CD14-positive monocyte (primary cell): Measurements from ENCODE around the gene KCNG2. TPM values are rescaled to one million over a fixed set of nuclear protein-coding genes. Genes with fewer than 3 reads are reported as not detected.

Experiments used
- DNase-seq, 3 donors: peaks; one replicate each; pipeline ENCODE4 v3.0.0-alpha.2; 2011 to 2022
- H2AFZ ChIP-seq: 2 replicates; pipeline ENCODE4 v1.6.0; 2012; ENCODE audit warnings: mild to moderate bottlenecking, low read depth, low read length, inconsistent platforms; ENCODE audit not compliant: insufficient read depth, poor library complexity, severe bottlenecking
- H3K27ac ChIP-seq, 2 donors: 1 replicate in 1 of 2; 2 replicates in 1 of 2; pipeline ENCODE4 v1.5.1; 2012 to 2013; ENCODE audit warnings: low read length in 2 of 2, control low read depth in 1 of 2, inconsistent platforms in 1 of 2, low read depth in 1 of 2, mild to moderate bottlenecking in 1 of 2
- H3K27me3 ChIP-seq, 2 donors: one replicate each; pipeline versions ENCODE4 v1.6.0 to v1.6.1; 2011 to 2013; ENCODE audit warnings: low read length in 2 of 2; ENCODE audit not compliant: control insufficient read depth in 2 of 2, insufficient read depth in 2 of 2
- H3K36me3 ChIP-seq, 2 donors: replicated peaks in 1 of 2; 1 replicate in 1 of 2; 2 replicates in 1 of 2; pipeline versions ENCODE4 v1.5.1 to v1.6.1; 2012 to 2013; ENCODE audit warnings: low read length in 2 of 2, control low read depth in 1 of 2, inconsistent platforms in 1 of 2, mild to moderate bottlenecking in 1 of 2; ENCODE audit not compliant: insufficient read depth in 2 of 2, control insufficient read depth in 1 of 2
- H3K4me1 ChIP-seq, 2 donors: 1 replicate in 1 of 2; 2 replicates in 1 of 2; pipeline versions ENCODE4 v1.5.1 to v1.6.1; 2012 to 2013; ENCODE audit warnings: low read length in 2 of 2, control low read depth in 1 of 2, inconsistent platforms in 1 of 2, mild to moderate bottlenecking in 1 of 2, moderate library complexity in 1 of 2; ENCODE audit not compliant: insufficient read depth in 2 of 2, control insufficient read depth in 1 of 2
- H3K4me2 ChIP-seq: replicated peaks from 2 replicates; pipeline ENCODE3; 2012; ENCODE audit warnings: low read length, moderate library complexity, mild to moderate bottlenecking; ENCODE audit not compliant: poor library complexity, severe bottlenecking; ENCODE audit errors: extremely low read depth
- H3K4me3 ChIP-seq, 3 experiments: fragments of 200-600 bp in 1 of 3; sonication (generic) in 1 of 3; replicated peaks in 1 of 3; 1 replicate in 2 of 3; 2 replicates in 1 of 3; pipeline ENCODE4 v1.5.1; 2011 to 2013; ENCODE audit warnings: low read length in 3 of 3, mild to moderate bottlenecking in 3 of 3, control low read depth in 2 of 3, low read depth in 2 of 3, inconsistent platforms in 1 of 3, moderate library complexity in 1 of 3
- H3K79me2 ChIP-seq: 2 replicates; pipeline ENCODE4 v1.6.0; 2012; ENCODE audit warnings: mild to moderate bottlenecking, control low read depth, inconsistent platforms, low read length, moderate library complexity; ENCODE audit not compliant: insufficient read depth
- H3K9ac ChIP-seq: 2 replicates; pipeline ENCODE4 v1.6.0; 2017; ENCODE audit warnings: low read length, mild to moderate bottlenecking; ENCODE audit not compliant: insufficient read depth, poor library complexity, severe bottlenecking
- H3K9me3 ChIP-seq, 2 donors: replicated peaks in 1 of 2; 1 replicate in 1 of 2; 2 replicates in 1 of 2; pipeline versions ENCODE4 v1.5.1 to v1.6.1; 2012 to 2013; ENCODE audit warnings: low read length in 2 of 2, control low read depth in 1 of 2; ENCODE audit not compliant: control insufficient read depth in 1 of 2, insufficient read depth in 1 of 2
- H4K20me1 ChIP-seq: 2 replicates; pipeline ENCODE4 v1.6.0; 2012; ENCODE audit warnings: mild to moderate bottlenecking, low read length, control low read depth, moderate library complexity; ENCODE audit not compliant: insufficient read depth
- H3K27ac Mint-ChIP-seq, 7 donors: one replicate each; pipeline ENCODE4 v1.8.0; 2020; ENCODE audit warnings: mild to moderate bottlenecking in 7 of 7, mixed read lengths in 7 of 7, moderate library complexity in 6 of 7, inconsistent platforms in 2 of 7
- H3K27me3 Mint-ChIP-seq, 3 donors: one replicate each; pipeline ENCODE4 v1.8.0; 2021 to 2022; ENCODE audit warnings: low read depth in 3 of 3, mild to moderate bottlenecking in 3 of 3, mixed read lengths in 3 of 3, moderate library complexity in 3 of 3, inconsistent platforms in 1 of 3
- H3K36me3 Mint-ChIP-seq, 2 donors: one replicate each; pipeline ENCODE4 v1.8.0; 2020; ENCODE audit warnings: mixed read lengths in 2 of 2, inconsistent platforms in 1 of 2, mild to moderate bottlenecking in 1 of 2
- H3K4me1 Mint-ChIP-seq: one replicate; pipeline ENCODE4 v1.8.0; 2020; ENCODE audit warnings: mild to moderate bottlenecking, mixed read lengths
- H3K4me3 Mint-ChIP-seq, 2 donors: one replicate each; pipeline ENCODE4 v1.8.0; 2020; ENCODE audit warnings: mild to moderate bottlenecking in 2 of 2, mixed read lengths in 2 of 2, moderate library complexity in 1 of 2
- H3K9me3 Mint-ChIP-seq, 7 donors: one replicate each; pipeline ENCODE4 v1.8.0; 2020 to 2022; ENCODE audit warnings: mixed read lengths in 7 of 7, mild to moderate bottlenecking in 6 of 7, moderate library complexity in 6 of 7, inconsistent platforms in 2 of 7
- WGBS: methylation state at CpG from one replicate; pipeline ENCODE4 v1.1.5; 2013; ENCODE audit warnings: missing lambda C conversion rate; ENCODE audit not compliant: insufficient coverage; 5-methylcytosine and 5-hydroxymethylcytosine counted together
- intact Hi-C, 2 donors: fragments of 100-400 bp; cut with micrococcal nuclease; formaldehyde crosslinking; loops; one replicate each; pipeline versions ENCODE4 v1.15.0 to v1.15.1; 2023
- polyA plus RNA-seq, 3 donors: library from polyadenylated mRNA; depleted of rRNA in 1 of 3; unstranded in 2 of 3; stranded (reverse) in 1 of 3; fragments of 300-500 nt in 2 of 3; fragments of >200 nt in 1 of 3; fragmentation: Illumina TruSeq in 2 of 3; gene quantifications; 1 replicate in 2 of 3; 2 replicates in 1 of 3; pipeline ENCODE4 v1.2.3, GENCODE V29; 2012 to 2021
- TF ChIP-seq, protein P1 (sequence below): fragments of 200-600 bp; IDR thresholded peaks from one replicate; pipeline ENCODE4 v1.8.0; 2022; ENCODE audit warnings: antibody characterized with exemption, mild to moderate bottlenecking

KCNG2 gene
- polyA plus RNA-seq, 3 donors = 0.04 TPM; not detected in 2

DNA sequence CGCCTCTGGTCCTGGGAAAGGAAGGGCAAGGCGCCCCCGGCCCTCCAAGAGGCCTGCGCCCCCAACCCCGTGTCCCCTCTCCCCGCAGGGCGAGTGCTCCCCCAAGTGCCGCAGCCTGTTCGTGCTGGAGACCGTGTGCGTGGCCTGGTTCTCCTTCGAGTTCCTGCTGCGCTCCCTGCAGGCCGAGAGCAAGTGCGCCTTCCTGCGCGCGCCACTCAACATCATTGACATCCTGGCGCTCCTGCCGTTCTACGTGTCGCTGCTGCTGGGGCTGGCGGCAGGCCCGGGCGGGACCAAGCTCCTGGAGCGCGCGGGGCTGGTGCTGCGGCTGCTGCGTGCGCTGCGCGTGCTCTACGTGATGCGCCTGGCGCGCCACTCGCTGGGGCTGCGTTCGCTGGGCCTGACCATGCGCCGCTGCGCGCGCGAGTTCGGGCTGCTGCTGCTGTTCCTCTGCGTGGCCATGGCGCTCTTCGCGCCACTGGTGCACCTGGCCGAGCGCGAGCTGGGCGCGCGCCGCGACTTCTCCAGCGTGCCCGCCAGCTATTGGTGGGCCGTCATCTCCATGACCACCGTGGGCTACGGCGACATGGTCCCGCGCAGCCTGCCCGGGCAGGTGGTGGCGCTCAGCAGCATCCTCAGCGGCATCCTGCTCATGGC, 101.3 kb downstream of the KCNG2 start:
- Histone ChIP-seq H3K27me3 (no peaks in the 10 kb centered on the region), H4K20me1 (no peaks in the 10 kb centered on the region), H3K79me2 (no peaks in the 10 kb centered on the region), H3K27ac (no peak overlapping the region), H3K4me1 (no peaks in the 10 kb centered on the region), H3K9ac (no peak overlapping the region), H2AFZ (no peak overlapping the region), H3K9me3 (peaks cover 76 to 99% of the 10 kb centered on the region in 2 donors), H3K4me3 (no peak overlapping the region), H3K4me2 (no peak overlapping the region), H3K36me3 (peaks cover 18 to 22% of the 10 kb centered on the region in 2 donors)
- Mint-ChIP-seq H3K4me1 (no peaks in the 10 kb centered on the region), H3K9me3 (peaks cover 75 to 94% (median 85%) of the 10 kb centered on the region in 7 donors), H3K4me3 (no peak overlapping the region), H3K27ac (no peak overlapping the region), H3K27me3 (peaks cover 0 to 7% (median 5%) of the 10 kb centered on the region in 3 donors), H3K36me3 (peaks cover 21 to 26% of the 10 kb centered on the region in 2 donors)
- intact Hi-C loops = loop anchor here in 1 of 2 donors (10.0 kb wide), 1 partner anchor 46 kb away; no protein-coding TSS in a partner anchor
- TF ChIP-seq, protein P1, sequence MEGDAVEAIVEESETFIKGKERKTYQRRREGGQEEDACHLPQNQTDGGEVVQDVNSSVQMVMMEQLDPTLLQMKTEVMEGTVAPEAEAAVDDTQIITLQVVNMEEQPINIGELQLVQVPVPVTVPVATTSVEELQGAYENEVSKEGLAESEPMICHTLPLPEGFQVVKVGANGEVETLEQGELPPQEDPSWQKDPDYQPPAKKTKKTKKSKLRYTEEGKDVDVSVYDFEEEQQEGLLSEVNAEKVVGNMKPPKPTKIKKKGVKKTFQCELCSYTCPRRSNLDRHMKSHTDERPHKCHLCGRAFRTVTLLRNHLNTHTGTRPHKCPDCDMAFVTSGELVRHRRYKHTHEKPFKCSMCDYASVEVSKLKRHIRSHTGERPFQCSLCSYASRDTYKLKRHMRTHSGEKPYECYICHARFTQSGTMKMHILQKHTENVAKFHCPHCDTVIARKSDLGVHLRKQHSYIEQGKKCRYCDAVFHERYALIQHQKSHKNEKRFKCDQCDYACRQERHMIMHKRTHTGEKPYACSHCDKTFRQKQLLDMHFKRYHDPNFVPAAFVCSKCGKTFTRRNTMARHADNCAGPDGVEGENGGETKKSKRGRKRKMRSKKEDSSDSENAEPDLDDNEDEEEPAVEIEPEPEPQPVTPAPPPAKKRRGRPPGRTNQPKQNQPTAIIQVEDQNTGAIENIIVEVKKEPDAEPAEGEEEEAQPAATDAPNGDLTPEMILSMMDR = no peak
- WGBS = 81% methylated on average over 70 of the region's 70 CpGs
- no peak for DNase-seq

DNA sequence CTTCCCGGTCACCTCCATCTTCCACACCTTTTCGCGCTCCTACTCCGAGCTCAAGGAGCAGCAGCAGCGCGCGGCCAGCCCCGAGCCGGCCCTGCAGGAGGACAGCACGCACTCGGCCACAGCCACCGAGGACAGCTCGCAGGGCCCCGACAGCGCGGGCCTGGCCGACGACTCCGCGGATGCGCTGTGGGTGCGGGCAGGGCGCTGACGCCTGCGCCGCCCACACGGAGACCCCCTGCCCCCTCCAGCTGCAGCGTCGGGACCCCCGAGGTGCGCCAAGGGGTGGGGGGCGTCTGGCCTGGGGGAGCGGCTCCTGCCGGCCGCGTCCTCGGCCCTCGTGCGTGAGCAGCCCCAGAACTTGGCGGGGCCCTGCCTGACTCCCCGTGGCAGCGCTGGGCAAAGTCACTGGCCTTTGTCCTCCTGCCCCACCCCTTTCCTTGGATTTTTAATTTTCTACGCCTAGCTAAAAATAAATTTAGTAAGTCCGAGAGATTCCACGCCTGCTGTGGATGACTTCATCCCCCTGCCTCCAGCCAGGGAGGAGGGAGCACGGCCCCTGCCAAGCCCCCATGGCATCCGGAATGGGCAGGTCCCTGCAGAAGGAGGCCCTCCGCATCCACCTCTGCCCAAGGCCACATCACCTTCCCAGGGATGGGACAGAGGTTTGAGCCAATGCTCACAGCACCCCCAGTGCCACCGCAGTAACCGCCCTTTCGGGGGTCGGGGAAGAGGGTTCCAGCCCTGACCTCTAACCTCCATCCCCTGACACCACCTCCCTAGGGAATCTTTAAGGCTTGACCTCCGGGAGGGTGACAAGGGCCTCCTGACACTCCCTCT, 102.1 kb downstream of the KCNG2 start:
- Mint-ChIP-seq H3K9me3 (peaks cover 70 to 97% (median 82%) of the 10 kb centered on the region in 7 donors), H3K4me1 (no peaks in the 10 kb centered on the region), H3K36me3 (peaks cover 24 to 29% of the 10 kb centered on the region in 2 donors), H3K27ac (no peak overlapping the region), H3K4me3 (no peak overlapping the region), H3K27me3 (peaks cover 0 to 5% (median 5%) of the 10 kb centered on the region in 3 donors)
- Histone ChIP-seq H3K27ac (no peak overlapping the region), H3K36me3 (peaks cover 22 to 30% of the 10 kb centered on the region in 2 donors), H3K4me3 (no peak overlapping the region), H4K20me1 (no peaks in the 10 kb centered on the region), H3K4me1 (no peaks in the 10 kb centered on the region), H3K27me3 (no peaks in the 10 kb centered on the region), H3K4me2 (no peak overlapping the region), H3K9ac (no peak overlapping the region), H3K9me3 (peaks cover 83 to 96% of the 10 kb centered on the region in 2 donors), H2AFZ (no peak overlapping the region), H3K79me2 (no peaks in the 10 kb centered on the region)
- DNase-seq = no peak
- WGBS = 88% methylated on average over 48 of the region's 53 CpGs
- intact Hi-C loops = loop anchor here in 1 of 2 donors (10.0 kb wide), 1 partner anchor 45 kb away; no protein-coding TSS in a partner anchor
- TF ChIP-seq, protein P1 = no peak
